ENCODE results near the gene CENPX.
A peak's percentile ranks its signal among the peaks of the same experiment; 100 is the strongest.

CENPX gene

DNA sequence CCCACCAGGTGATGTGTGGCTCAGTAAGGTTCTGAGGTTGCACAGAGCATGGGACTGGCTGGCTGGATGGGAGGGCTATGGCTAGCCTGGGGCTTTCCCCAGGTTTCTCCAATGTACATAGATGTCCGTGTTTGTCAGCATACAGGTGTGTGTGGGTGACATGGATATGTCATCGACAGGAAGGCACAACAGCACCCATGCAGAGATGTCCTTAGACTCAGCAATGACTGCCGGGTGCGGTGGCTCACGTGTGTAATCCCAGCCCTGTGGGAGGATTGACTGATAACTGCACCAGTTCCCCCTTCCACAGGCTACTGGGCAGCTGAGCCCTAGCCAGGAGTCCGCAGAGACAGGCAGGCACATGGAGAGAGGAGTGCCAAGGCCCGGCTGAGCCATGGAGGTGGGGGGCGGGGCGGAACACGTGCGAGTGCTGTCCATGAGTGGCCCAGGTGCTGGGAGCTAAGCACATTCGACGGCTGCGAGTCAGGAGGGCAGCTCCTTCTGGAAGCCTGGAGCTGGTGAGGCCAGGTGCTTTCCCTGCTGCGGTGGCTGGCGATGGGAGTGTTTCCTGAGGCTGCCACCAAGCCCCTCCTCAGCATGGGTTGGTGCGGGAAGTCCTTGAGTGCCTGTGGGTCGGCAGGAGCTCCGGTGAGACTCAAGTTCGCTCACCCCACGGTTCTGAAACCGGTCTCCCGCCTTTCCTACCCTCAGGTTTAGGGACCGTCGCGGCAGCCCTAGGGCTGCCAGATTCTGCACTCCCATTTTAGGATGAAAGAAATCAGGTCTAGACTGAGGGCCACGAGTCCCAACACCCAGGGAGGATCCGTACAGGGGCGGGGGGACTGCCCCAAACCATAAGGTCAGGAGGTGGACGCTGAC is 46.1 kb downstream of the CENPX start:
- DNase-seq = peak; percentile 50

DNA sequence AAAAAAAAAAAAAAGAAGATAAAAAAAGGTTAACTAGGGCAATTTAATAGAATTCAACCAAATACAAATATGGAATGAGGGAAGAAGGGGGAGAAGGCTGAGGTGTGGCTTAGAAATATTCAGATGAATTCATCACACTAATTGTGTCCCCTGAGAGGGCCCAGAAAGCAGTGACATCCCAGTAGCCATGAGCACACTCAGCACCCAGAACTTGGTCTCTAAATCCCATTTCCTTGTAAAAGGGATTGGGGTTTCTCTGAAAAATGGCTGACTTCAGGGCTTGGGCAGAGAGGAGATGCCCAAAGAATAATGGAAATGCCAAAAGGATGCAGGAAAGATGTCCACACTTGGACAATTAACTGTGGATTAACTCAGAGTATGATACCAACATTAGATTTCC is 49.2 kb downstream of the CENPX start:
- DNase-seq = no peak

DNA sequence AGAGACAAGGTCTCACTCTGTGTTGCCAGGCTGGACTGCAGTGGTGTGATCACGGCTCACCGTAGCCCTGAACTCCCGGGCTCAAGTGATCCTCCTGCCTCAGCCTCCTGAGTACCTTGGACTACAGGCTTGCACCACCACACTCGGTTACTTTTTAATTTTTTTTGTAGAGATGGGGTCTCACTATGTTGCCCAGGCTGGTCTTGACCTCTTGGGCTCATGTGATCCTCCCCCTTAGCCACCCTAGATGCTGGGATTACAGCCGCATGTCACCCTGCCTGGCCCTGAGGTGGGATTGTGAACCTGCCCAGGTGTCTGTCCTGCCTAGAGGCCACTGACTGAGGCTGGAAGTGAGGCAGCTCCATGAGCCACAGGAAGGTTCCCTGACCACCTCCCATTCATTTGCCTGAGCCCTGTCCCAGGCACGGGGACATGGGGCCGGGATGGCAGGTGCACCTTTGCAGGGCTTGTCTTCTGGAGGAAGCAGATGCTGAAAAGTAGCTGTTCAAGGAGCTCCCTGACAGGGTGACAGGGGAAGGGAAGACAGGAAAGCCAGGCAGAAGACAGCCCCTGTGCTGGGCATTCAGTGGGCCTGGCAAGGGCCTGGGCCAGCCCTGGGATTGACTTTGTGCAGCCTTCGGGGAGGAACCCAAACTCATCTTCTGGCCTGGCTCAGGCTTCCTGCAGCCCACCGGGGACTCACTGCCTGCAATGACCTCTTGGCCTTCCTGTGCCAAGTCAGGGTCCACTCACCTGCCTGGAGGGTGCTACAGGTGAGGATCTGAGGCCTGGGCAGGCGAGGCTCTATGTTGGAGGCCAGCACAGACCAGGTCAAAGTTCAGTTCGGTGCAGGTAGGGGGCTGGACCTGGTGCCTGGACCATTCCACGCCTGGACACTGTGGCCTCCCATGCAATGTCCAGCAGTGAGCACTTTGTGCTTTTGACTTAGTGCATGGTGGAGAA is 53.5 kb downstream of the CENPX start:
- no peak for DNase-seq

All from stimulated activated CD4-positive, alpha-beta T cell treated with anti-CD3 and anti-CD28 coated beads, Interleukin-12 subunit alpha, Interleukin-12 subunit beta, amount 100 ng/mL, for 4 hours (primary cell).